HL-60 (cell line): ENCODE data around the gene FCN1.

ENCODE experiments used
- GABPA ChIP-seq: IDR thresholded peaks from 2 replicates; pipeline ENCODE4 v1.6.1; 2012; ENCODE audit warnings: low read depth
- POLR2AphosphoS5 ChIP-seq: IDR thresholded peaks from 2 replicates; pipeline ENCODE4 v1.6.1; 2012; ENCODE audit warnings: low read depth
- TF ChIP-seq, protein P1 (sequence below): IDR thresholded peaks from one replicate; pipeline ENCODE4 v1.5.1; 2011; ENCODE audit warnings: low read length, control low read depth, inconsistent platforms; ENCODE audit not compliant: insufficient read depth

DNA sequence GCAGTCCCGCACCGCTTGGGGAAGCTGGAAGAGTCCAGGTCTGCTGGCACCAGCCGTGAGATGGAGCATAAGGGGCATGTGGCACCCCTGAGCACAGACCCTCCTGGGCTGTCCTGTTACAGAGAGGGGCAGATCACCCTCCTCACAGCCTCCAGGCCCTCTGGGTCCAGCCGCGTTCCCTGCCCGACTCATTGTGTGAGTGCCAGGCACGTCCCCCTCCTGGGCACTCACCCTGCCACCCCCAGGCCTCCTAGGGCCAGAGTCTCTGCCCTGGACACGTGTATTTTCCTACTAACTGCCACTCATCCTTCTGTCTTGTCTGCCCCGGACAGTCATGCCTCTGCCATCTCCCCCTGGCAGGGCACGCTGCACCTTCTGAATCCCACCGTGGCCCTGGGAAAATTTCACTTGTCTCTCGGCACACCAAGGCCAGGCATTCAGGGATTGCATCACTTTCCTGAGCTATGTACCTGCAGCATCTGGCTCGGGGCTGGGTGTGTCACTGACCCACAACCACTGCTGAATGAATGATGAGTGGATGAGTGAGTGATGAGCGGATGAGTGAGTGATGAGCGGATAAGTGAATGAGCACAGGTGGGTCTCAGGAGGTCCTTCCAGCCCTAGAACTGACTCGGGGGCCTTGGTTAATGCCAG is 21.5 kb upstream of the FCN1 start:
- TF ChIP-seq GABPA, result no peak
- TF ChIP-seq, protein P1, sequence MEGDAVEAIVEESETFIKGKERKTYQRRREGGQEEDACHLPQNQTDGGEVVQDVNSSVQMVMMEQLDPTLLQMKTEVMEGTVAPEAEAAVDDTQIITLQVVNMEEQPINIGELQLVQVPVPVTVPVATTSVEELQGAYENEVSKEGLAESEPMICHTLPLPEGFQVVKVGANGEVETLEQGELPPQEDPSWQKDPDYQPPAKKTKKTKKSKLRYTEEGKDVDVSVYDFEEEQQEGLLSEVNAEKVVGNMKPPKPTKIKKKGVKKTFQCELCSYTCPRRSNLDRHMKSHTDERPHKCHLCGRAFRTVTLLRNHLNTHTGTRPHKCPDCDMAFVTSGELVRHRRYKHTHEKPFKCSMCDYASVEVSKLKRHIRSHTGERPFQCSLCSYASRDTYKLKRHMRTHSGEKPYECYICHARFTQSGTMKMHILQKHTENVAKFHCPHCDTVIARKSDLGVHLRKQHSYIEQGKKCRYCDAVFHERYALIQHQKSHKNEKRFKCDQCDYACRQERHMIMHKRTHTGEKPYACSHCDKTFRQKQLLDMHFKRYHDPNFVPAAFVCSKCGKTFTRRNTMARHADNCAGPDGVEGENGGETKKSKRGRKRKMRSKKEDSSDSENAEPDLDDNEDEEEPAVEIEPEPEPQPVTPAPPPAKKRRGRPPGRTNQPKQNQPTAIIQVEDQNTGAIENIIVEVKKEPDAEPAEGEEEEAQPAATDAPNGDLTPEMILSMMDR, result no peak
- TF ChIP-seq POLR2AphosphoS5, result no peak
